GM19240 (cell line): ENCODE measurements around the gene CHMP1B.

Experiments used
- DNase-seq: peaks from one replicate; pipeline ENCODE4 v3.0.0; 2011; ENCODE audit warnings: low spot score; ENCODE audit not compliant: insufficient read length

CHMP1B gene

GRCh38 chr18:11901826-11902438 lies 50.7 kb downstream of the CHMP1B start:
- DNase-seq = no peak

DNA sequence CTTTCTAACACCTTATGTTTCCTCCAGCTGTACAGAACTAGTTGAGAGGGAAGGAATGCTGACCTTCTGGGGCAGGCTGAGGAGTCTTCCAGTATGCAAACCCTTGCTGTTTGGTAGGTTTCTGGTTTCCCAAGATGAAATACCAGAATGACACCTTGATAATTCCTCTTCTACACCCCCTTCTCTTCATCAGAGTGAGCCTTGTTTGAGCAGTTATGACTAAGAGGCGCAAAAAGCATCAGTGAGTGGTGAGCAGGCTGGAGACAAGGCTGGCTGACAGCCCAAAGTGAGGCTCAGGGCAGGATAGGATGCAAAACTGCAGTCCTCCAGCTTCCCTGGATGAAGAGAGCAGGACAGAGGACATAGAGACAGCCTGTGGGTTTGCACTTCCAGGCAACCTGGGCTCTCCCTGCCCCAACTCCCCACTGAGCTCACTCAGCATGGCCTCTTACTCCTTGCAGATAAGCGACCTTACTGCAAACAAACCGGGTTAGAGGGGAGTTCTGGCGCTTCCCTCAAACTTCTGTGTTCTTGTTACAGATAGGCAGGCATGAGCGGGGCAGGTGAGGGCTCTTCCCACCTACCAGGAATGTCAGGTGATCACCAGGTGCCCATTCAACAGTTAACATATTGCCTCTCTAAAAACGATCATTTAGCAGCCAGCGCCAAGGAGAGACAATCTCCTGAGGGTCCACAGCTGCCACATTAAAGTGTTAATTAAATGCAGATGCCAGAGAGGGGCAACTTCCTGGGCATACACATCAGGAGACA lies 51.5 kb downstream of the CHMP1B start:
- DNase-seq = no peak
